GM21447 (cell line): ENCODE measurements around the gene KIF9.
"Not testable (repeated sequence)": the region's sequence is repeated elsewhere in the genome, so short reads cannot be mapped to it uniquely, and the experiment has no call there.

Source experiments
- ATAC-seq: cut with Tn5 transposase; IDR thresholded peaks from one replicate; pipeline ENCODE4 v1.9.1; 2021; ENCODE audit not compliant: unreplicated experiment

Gene KIF9

GRCh38 chr3:47256331-47256730, 26.3 kb downstream of the KIF9 start:
- not testable (repeated sequence) for ATAC-seq

GRCh38 chr3:47251689-47252088, 30.9 kb downstream of the KIF9 start:
- no peak for ATAC-seq

GRCh38 chr3:47251085-47251484, 31.5 kb downstream of the KIF9 start:
- ATAC-seq, result not testable (repeated sequence)

- no peak for ATAC-seq
These were observed 32.1 kb downstream of the KIF9 start for GRCh38 chr3:47250309-47251060.

GRCh38 chr3:47247131-47248064, 35.2 kb downstream of the KIF9 start:
- no peak for ATAC-seq

GRCh38 chr3:47245271-47245670, 37.3 kb downstream of the KIF9 start:
- ATAC-seq, result no peak

- no peak for ATAC-seq
These were observed 38.0 kb downstream of the KIF9 start for GRCh38 chr3:47244531-47245100.

GRCh38 chr3:47243419-47244147, 39.0 kb downstream of the KIF9 start:
- no peak for ATAC-seq

GRCh38 chr3:47239929-47240328, 42.7 kb downstream of the KIF9 start:
- no peak for ATAC-seq

GRCh38 chr3:47238017-47238416, 44.6 kb downstream of the KIF9 start:
- ATAC-seq, result no peak

- ATAC-seq, result peak; percentile 46
These were observed 54.5 kb downstream of the KIF9 start for GRCh38 chr3:47228088-47228487.

GRCh38 chr3:47227678-47228077, 54.9 kb downstream of the KIF9 start:
- peak; percentile 77 for ATAC-seq

- peak; percentile 60 for ATAC-seq
These were observed 57.2 kb downstream of the KIF9 start for GRCh38 chr3:47225310-47225906.

GRCh38 chr3:47223755-47224154, 58.8 kb downstream of the KIF9 start:
- ATAC-seq, result no peak

- no peak for ATAC-seq
These were observed 60.8 kb downstream of the KIF9 start for GRCh38 chr3:47221798-47222197.

- ATAC-seq, result no peak
These were observed 71.7 kb downstream of the KIF9 start for GRCh38 chr3:47210863-47211405.

GRCh38 chr3:47206022-47206421, 76.6 kb downstream of the KIF9 start:
- ATAC-seq, result not testable (repeated sequence)

- no peak for ATAC-seq
These were observed 77.7 kb downstream of the KIF9 start for GRCh38 chr3:47204875-47205274.

GRCh38 chr3:47202542-47202941, 80.1 kb downstream of the KIF9 start:
- no peak for ATAC-seq

- ATAC-seq, result no peak
These were observed 85.3 kb downstream of the KIF9 start for GRCh38 chr3:47197287-47197686.
